ENCODE results near the gene SSRP1.

Gene SSRP1

GRCh38 chr11:57336111-57336666, 497 bp upstream of the SSRP1 start:
- no peak for DNase-seq

DNA sequence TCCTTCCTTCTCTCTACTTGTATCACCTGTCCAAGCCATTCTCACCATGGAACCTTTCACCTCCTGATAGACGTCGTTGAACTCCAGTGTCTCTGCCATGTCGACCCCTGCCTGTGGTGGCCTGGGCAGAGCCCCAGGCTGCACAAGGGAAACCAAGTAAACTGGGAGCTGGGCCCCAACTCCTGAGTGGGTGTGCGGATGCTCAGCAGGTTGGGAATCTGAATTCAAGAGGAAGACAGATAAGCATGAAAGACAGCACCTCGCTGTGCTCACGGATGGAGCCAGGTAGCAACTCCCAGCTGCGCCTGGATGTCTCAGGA, 709 bp downstream of the SSRP1 start:
- no peak for DNase-seq

GRCh38 chr11:57332694-57333440, 2.8 kb downstream of the SSRP1 start:
- no peak for DNase-seq

- DNase-seq = no peak
Observed at GRCh38 chr11:57331720-57332119, 4.0 kb downstream of the SSRP1 start.

DNA sequence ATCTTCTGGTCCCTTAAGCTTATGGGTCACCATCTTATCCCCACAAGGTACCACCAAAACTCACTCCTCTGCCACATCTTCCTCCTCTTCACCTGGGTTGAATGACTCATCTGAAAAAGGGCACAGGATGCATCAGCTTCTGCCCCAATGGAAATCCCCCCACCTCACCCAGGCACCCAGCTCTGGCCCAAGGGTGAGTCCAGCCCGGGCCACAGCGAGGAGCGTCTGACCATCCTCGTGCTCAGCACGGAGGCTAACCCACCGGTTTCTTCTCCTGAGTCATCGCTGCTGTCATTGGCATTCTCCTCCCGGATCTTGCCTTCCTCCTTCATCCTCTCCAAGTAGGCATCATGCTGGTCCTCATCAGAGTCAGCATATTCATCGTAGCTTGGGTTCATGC, 5.7 kb downstream of the SSRP1 start:
- DNase-seq = no peak

- DNase-seq = no peak
Observed at GRCh38 chr11:57327721-57328120, 8.0 kb downstream of the SSRP1 start.

GRCh38 chr11:57325735-57326048, 10.0 kb downstream of the SSRP1 start:
- DNase-seq = no peak

DNA sequence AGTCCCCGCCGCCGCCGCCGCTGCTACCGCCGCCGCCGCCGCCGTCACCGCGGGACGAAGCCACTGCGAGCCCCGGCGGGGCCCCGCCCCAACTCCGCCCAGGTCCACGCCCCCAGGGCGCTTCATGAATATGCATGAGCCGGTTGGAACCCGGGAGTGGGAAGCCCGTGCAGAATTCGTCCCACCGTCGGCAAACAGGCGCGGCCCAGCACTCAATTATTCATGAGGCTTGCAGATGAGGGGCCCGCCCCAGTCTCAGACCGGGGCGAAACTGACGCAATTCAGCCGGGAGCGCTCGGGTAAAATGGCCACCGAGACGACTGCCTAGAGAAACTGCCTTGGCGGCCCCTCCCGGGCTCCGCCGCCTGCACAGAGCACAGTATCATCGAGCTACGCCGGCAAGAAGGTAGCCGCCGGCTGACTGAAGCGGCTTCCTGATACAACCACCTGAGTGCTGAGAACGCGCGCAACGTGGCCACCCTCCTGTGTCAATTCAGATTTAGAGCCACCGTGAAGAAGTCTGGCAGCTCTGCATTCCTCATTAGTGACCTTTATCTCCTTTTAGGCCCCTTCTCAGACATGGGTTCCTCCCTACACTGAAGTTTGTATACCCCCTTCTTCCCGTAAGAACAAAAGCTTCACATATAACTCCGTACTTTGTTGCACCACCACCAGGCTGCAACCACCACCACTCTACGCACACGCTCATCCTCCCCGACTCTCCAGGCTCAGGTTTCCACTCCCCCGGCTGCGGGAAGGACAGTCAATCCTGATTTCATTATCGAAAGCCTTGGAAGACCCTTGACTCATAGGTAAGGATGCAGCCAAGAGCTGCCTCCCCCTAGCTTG, 10.6 kb downstream of the SSRP1 start, which contains the start of gene TNKS1BP1:
Gene TNKS1BP1 (minus strand): TSS at position 67 of the 849 bp plus-strand sequence. CDS start 3,067 bp downstream, outside the sequence.
- DNase-seq = peak; percentile 92

DNA sequence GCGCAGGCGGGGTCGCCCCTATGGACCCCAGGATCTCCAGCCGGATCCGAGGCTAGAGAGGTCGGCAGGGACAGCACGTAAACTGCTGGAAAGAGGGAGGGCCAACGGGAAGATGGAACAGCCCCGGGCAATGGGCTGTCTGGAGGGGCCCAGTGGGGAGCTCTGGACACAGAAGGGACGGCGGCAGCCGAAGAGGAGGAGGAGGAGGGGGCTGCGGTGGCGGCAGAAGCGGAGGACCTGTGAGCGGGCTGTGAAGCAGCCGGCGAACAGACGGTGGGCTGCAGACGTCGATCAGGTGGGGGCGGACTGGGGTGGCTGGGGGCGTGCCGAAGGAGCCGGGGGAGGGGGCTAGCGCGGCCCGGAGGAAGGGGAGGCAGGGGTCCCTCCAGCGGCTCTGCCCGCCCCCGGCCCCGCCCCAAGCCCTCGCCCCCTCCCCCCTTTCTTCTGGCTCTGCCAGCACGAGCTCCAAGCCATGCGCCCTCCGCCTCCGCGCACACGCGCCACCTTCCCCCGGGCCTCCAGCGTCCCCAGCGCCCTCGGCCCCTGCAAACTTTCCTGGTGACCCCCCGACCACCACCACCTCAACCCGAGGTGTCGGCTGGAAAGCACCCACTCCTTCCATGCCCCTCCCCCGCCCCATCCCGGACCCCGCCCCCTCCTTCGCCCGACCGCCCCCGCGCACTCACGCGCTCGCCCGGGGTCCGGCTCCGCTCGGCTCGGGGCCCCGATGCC, 11.4 kb downstream of the SSRP1 start:
- DNase-seq = no peak

GRCh38 chr11:57323855-57324153, 11.9 kb downstream of the SSRP1 start:
- DNase-seq = no peak

- no peak for DNase-seq
Observed at GRCh38 chr11:57323167-57323854, 12.4 kb downstream of the SSRP1 start.

DNA sequence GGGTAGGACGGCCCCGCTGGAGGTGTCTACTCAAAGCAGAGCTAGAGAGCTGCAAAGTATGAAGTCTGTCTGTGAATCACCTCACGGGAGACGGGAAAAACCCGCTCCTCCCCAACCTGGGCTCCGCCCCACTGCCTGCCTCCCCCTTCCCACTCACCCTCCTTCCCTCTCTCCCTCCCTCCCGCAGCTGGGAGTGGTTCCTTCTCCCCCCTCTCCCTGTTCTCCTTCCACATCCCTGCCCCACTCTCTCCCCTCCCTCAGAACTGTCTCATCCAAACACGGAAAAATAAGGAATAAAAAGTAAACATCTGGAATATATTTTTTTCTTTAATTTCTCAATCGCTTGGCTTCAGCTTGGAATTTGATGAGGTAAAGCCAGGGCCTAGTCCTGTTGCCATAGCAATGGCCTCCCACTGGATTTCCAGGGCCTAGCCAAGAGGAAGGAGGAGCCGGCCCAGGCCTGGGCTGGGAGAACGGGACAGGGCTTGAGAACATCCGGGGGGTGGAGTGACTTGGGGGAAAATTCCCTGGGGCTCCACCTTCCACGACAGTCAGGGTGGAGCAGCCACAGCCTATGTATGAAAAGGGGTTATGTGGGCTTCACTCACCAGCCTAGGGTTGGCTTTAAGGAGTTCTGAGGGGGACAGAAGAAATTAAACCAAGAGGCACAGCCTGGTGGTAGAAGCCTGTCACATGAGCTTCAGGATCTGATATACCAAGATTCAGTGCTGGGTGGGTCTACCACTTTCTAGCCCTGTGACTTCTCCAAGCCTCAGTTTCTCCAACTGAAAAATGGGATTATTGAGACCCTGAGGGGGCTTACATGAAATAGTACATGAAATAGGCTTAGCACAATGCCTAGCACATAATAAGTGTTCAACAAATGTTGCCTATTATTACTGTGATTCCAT, 13.2 kb downstream of the SSRP1 start:
- DNase-seq = no peak

- DNase-seq = no peak
Observed at GRCh38 chr11:57321388-57322255, 14.1 kb downstream of the SSRP1 start.

- DNase-seq = no peak
Observed at GRCh38 chr11:57320719-57321387, 14.8 kb downstream of the SSRP1 start.

DNA sequence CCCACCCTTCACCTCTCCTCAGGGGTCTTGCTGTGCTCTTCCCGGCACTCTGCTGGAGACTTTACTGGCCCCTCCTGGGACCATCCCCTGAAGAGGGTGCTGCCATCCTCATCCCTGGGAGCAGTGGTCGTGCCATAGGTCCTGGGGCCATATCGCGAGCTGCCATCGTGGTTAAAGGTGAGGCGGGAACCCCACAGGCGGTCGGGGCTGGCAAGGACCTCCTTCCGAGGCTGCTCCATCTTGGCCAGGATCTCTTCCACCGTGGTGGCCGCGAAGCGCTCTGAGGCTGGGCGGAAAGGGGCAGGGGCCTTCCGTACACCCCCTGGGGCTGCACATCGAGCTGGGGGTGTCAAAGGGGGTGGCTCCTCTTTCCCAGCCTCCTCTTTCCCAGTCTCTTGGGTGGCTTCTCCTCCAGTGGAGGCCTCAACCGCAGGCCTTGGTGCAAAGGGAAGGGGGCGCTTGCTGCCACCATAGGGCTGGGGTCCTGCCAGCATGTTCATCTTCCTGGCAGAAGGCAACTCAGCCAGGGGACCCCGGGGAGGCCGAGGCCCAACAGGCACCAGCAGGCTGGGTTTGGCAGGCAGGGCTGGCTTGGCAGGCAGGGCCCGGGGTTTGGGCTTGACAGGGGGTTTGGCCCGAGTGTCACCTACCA, 15.5 kb downstream of the SSRP1 start:
- no peak for DNase-seq

- DNase-seq = no peak
Observed at GRCh38 chr11:57318178-57318577, 17.5 kb downstream of the SSRP1 start.

DNA sequence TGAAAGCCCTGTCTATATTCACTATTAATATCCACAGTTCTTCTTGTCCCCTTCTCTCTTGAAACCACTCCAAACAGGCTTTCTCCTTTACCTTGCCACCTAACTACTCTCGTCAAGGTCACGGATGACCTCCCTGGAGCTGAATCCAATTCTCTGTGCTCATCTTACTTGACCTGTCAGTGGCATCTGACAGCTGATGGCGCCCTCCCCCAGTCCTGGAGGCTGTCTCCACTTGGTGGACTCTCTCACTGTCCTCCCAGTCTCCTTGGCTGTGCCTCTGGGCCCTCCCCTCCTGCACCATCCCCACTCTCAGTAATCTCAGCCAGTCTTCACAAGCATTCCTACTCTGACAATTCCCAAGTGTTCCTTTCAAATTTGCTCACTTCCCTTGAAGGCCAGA, 19.7 kb downstream of the SSRP1 start:
- no peak for DNase-seq

GRCh38 chr11:57315491-57315890, 20.2 kb downstream of the SSRP1 start:
- no peak for DNase-seq

- no peak for DNase-seq
Observed at GRCh38 chr11:57314221-57314973, 21.3 kb downstream of the SSRP1 start.
